Muscle of arm (tissue), 12 donors: Measurements from ENCODE around the gene NUDT13. TPM values are rescaled to one million over a fixed set of nuclear protein-coding genes. Genes with fewer than 3 reads are reported as not detected.
"Not testable (repeated sequence)": the region's sequence is repeated elsewhere in the genome, so short reads cannot be mapped to it uniquely, and the experiment has no call there.

Experiments used
- DNase-seq: peaks from one replicate; pipeline ENCODE4 v3.0.0-alpha.2; 2013
- polyA plus RNA-seq, 12 donors: library from polyadenylated mRNA; unstranded; fragments of 120-200 nt; gene quantifications; one replicate each; pipeline ENCODE4 v1.2.1, GENCODE V29; 2013; ENCODE audit not compliant: insufficient read length in 12 of 12

NUDT13 gene
- polyA plus RNA-seq, 12 donors = 2.7 to 5.3 (median 3.5) TPM; not detected in 2

GRCh38 chr10:73097305-73097670, 13.0 kb upstream of the NUDT13 start:
- no peak for DNase-seq

- no peak for DNase-seq
Observed at GRCh38 chr10:73099141-73099540, 11.1 kb upstream of the NUDT13 start.

- no peak for DNase-seq
Observed at GRCh38 chr10:73106301-73106700, 4.0 kb upstream of the NUDT13 start.

GRCh38 chr10:73109248-73109652, 1.0 kb upstream of the NUDT13 start:
- DNase-seq = not testable (repeated sequence)

GRCh38 chr10:73112032-73112431, 1.8 kb downstream of the NUDT13 start:
- DNase-seq = not testable (repeated sequence)

GRCh38 chr10:73113551-73113950, 3.3 kb downstream of the NUDT13 start:
- no peak for DNase-seq

- DNase-seq = no peak
Observed at GRCh38 chr10:73116017-73116416, 5.8 kb downstream of the NUDT13 start.

- DNase-seq = no peak
Observed at GRCh38 chr10:73117976-73118743, 7.9 kb downstream of the NUDT13 start.

- DNase-seq = no peak
Observed at GRCh38 chr10:73119457-73119856, 9.2 kb downstream of the NUDT13 start.

GRCh38 chr10:73119952-73120351, 9.7 kb downstream of the NUDT13 start:
- DNase-seq = no peak

- DNase-seq = no peak
Observed at GRCh38 chr10:73126343-73126742, 16.1 kb downstream of the NUDT13 start.

- no peak for DNase-seq
Observed at GRCh38 chr10:73131301-73131700, 21.0 kb downstream of the NUDT13 start.

- no peak for DNase-seq
Observed at GRCh38 chr10:73131913-73132686, 21.8 kb downstream of the NUDT13 start.

- no peak for DNase-seq
Observed at GRCh38 chr10:73134727-73135126, 24.5 kb downstream of the NUDT13 start.

- DNase-seq = no peak
Observed at GRCh38 chr10:73136627-73137026, 26.4 kb downstream of the NUDT13 start.

GRCh38 chr10:73139251-73139650, 29.0 kb downstream of the NUDT13 start:
- no peak for DNase-seq

- DNase-seq = no peak
Observed at GRCh38 chr10:73141603-73142002, 31.3 kb downstream of the NUDT13 start.

- not testable (repeated sequence) for DNase-seq
Observed at GRCh38 chr10:73150633-73151413, 40.6 kb downstream of the NUDT13 start.

GRCh38 chr10:73152009-73152408, 41.8 kb downstream of the NUDT13 start:
- DNase-seq = no peak

GRCh38 chr10:73156054-73156453, 45.8 kb downstream of the NUDT13 start:
- no peak for DNase-seq

GRCh38 chr10:73159038-73159648, 48.9 kb downstream of the NUDT13 start:
- peak; percentile 50 for DNase-seq

- no peak for DNase-seq
Observed at GRCh38 chr10:73161079-73161478, 50.8 kb downstream of the NUDT13 start.
